Amniotic epithelial cell (primary cell): ENCODE measurements around the gene METAP1D.

Source experiments
- DNase-seq: peaks from one replicate; pipeline ENCODE4 v3.0.0-alpha.2; 2010; ENCODE audit warnings: low read depth

METAP1D gene

DNA sequence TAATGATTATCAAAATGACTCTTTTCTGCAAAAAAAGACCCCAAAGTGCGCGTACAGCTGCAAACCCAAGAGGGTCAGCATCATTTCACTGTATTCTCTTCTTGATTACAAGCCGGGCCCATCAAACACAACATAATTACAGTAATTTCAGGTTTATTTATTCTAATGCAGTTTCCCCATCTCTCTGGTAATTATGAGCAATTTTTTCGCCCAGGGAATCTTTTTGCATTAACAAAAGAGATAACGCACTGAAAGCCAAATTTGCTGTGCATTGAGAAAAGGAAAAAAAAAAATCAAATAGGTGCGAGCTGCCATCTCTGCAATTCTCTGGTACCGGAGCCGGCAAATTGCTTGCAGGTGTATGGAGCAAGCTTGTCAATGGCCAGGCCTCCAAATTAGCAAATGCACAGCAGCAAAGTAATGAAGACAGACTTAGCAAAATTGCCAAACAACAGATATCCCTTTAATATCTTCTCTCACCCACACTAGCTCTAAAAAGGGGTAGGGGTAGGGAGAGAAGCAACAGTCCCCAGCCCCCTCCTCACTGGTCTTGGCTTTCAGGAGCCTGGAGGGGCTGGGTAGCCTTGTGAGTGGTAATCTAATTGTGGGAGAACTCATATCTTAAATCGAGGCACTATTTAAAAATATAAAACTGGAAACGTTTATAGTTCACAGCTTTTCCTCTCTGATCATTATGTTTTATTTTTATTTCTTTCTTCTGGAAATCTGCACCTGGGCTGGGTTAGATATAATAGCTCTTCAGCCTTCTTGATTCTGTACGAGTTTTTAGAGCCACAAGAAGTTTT is 92.2 kb downstream of the METAP1D start:
- DNase-seq: no peak

GRCh38 chr2:172092716-172093415 is 93.1 kb downstream of the METAP1D start:
- no peak for DNase-seq

DNA sequence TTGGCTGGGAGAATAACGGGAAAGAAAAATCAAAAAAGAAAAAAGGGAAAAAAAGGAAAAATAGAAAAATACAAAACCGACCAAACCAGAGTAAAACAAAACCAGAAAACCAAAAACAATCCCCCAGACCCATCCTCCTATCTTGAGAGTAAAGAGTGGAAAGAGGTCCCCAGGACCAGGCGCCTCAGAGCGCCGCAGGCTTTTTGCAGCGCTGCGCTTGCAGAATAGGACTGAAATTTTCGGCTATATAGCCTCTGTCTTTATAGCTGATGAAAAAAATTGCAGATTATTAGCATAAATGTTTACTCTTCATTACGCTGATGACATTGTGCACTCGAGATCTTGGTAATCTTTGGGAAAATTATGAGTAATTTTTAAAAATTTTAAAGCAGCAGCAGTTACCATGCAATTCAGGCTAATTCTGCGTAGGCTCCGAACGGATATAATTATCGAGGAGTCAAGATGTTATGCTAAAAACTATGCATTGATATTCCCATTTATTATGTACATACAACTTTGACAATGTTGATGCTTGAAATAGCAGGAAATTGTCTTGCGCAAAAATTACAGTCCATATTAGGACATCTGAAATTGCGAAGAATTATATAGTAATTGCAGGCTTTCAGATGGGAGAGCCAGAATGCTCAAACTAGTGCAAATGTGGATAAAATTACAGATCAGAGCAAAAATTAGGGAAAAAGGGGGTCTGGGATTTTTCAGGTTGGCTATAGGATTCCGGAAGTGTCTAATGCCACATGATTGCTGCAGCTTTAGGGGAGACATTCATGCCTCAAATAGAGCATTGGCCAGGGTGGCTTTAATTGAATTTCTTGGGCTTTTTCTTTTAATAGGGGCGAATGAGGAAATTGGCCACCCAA is 93.9 kb downstream of the METAP1D start:
- DNase-seq: no peak

GRCh38 chr2:172094294-172095145 is 94.8 kb downstream of the METAP1D start:
- DNase-seq: no peak

DNA sequence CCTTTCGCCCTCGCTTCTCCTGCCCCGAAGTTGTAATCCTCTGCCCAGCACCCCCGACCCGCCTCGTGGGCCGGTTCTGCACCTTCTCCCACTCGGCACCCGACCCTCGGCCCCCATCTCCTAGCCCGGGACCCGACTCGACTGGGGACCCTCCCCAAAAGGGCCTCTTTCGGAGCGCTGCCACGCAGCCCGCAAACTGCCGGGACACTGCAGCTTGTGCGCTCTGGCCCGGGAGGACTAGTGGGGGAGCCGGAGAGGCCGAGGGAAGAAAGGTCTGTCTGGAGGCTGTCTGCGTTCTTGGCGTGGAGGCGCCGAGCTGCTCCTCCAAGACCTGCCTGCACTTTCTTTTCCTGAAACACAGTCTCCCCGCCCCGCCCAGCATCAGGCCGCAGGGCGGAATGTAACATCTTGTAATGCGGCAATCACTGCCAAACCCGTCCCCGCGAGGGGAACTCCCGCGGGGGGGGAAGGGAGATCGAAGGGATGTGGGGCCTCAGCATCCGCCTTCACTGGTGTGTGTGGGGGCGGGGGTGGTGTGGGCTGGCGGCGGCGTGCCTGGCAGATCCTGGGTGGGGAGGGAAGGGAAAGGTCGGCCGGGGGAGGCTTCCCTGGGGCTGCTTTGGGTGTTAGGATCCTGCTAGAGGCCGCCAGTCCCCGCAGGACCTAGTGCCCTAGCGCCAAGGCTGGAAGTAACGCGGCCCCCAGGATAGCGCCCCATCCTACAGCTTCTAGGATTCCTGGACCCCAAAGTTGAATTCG is 95.6 kb downstream of the METAP1D start:
- peak; percentile 52 for DNase-seq

GRCh38 chr2:172095905-172096625 is 96.3 kb downstream of the METAP1D start:
- DNase-seq: no peak

- DNase-seq: peak; percentile 44
These were observed 97.1 kb downstream of the METAP1D start for GRCh38 chr2:172096626-172097547.

- no peak for DNase-seq
These were observed 97.9 kb downstream of the METAP1D start for GRCh38 chr2:172097557-172098131.

GRCh38 chr2:172098287-172098649 is 98.5 kb downstream of the METAP1D start:
- DNase-seq: no peak

DNA sequence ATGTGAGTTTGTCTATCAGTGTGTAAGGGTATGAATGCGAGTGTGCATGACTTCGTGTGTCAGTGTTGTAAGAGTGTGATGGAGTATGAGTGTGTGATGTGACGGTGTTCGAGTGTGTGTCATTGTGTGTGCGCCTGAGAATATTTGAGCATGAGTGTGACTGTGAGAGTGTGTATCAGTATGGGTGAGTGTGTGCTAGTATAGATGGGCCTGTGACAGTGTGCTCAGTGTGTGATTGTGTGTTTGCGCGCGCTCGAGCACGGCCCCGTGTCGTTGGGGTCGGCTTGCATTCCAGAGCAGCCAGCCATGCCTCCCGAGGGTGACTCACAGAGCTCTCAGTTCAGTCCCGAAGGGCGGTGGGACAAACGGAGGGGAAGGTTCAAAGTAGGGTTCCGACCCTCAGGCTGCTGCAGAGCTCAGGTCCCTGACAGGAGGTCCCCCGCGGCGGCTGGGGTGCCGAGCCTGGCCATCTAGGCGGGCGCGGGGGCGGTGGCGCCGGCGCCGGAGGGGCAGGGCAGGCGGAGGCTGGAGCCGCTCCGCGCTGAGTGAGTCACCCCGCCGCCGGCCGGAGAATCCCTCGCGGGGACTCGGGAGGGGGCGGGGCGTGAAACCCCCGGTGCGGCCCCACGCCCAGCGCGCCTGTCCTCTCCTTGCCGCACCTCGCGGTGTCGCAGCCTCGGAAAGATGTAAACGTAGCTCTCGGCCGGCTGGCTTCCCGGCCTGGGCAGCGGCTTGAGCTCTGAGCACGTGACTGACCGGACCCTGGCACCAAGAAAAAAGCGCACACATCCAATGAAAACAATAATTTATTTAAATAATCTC is 99.1 kb downstream of the METAP1D start:
- DNase-seq: peak; percentile 48

DNA sequence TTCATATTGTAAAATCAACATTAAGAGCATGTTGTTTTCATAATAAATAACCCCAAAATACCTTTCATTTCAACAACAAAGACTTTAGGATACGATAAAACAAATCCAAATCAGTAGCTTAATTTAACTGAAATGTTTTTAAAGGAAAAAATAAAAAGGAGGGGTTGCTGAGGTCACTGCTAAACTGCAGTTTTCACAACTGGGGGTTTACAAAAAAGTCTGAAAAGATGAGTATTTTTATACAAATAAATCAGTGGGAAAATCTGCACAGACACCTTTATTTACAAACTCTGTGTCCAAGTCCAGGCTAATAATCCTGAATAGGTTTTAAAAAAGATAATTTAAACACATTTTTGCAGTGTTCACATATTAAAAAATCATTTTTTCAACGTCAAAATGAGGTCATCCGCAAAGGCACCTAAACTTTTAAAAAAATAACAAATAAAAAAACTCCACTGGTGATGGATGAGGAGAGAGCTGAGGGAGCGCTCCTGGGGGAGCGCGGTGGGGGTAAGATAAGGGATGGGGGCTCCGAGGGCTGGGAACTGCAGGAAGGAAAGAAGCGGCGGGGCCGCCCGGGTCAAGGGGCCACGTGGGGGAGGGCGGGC is 99.8 kb downstream of the METAP1D start:
- no peak for DNase-seq

DNA sequence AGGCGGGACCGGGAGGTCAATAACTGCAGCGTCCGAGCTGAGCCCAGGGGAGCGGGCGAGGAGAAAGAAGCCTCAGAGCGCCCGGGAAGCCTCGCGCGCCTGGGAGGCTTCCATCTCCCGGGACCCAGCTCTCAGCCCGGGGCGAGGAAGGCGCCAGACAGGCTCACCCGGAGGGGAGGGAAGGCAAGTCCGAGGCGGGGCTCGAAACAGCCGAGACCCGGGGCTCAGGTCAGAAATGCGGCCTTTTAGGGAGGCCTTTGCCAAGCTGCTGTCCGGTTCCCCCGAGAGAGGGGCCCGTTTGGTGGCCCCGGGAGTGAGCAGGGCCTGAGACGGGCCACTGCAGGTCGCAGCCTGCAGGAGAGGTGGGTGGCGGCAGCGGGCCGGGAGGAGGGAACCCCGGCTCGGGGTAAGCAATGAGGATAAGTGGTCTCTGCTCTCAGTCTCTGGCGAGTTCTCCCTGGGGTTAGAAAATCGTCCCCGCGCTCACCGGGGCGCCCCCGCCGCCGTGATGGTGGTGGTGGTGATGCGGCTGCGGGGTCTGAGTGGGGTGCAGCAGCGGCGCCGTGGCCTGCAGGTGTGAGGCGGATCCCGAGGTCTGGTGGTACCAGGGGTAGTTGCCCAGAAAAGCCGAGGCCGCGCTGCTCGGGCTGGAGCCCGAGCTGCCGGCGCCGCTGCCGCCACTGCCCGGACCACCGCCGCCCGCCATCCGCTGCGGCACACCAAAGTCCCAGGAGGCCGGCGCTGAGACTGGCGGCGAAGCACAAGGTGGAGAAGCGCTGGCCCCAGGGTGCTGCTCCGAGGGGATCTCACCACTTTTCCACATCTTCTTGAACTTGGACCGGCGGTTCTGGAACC is 100.6 kb downstream of the METAP1D start:
- no peak for DNase-seq

GRCh38 chr2:172100935-172101820 is 101.4 kb downstream of the METAP1D start:
- no peak for DNase-seq

DNA sequence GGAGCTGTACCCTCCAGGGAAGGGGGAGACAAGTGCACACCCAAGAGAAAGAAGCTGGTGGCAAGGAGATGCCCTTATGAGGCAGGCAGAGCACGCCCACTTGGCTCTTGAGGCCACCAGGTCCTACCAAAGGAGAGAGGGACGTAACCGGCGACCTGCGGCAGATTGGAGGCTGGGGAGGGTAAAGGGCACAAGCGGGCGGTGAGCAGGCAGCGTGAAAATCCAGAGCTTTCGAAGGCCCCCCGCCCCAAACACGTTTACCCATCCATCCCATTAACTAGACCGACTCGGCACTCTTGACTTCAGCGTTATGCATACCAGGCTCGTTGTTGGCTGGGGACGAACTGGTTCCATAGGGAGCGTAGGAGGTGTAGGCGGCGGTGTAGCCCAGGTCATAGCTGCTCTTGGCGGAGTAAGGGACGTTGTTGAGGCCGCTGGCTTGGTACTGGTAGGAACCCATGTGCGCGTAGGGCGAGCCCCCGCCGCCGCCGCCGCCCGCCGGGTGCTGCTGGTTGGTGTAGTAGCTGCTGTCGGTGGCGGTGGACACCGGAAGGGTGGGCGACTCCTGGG is 102.2 kb downstream of the METAP1D start:
- no peak for DNase-seq
